Neuron (in vitro differentiated cells): ENCODE measurements around the gene KCTD8.
"Not testable (repeated sequence)": the region's sequence is repeated elsewhere in the genome, so short reads cannot be mapped to it uniquely, and the experiment has no call there.

Experiments
- H2AFZ ChIP-seq: one replicate; pipeline ENCODE4 v1.6.1; 2013; ENCODE audit warnings: low read depth, mild to moderate bottlenecking, inconsistent platforms, low read length, moderate library complexity
- H3K27me3 ChIP-seq: one replicate; pipeline ENCODE4 v1.6.1; 2013; ENCODE audit warnings: low read length; ENCODE audit not compliant: insufficient read depth
- H3K36me3 ChIP-seq: one replicate; pipeline ENCODE4 v1.6.1; 2013; ENCODE audit warnings: low read length; ENCODE audit not compliant: insufficient read depth
- H3K4me1 ChIP-seq: one replicate; pipeline ENCODE4 v1.6.1; 2013; ENCODE audit warnings: low read length; ENCODE audit not compliant: insufficient read depth
- H3K4me3 ChIP-seq: 2 replicates; pipeline ENCODE4 v1.5.1; 2013; ENCODE audit warnings: mild to moderate bottlenecking, low read length, moderate library complexity
- H3K9me3 ChIP-seq: one replicate; pipeline ENCODE4 v1.6.1; 2013; ENCODE audit warnings: low read length

KCTD8 gene

DNA sequence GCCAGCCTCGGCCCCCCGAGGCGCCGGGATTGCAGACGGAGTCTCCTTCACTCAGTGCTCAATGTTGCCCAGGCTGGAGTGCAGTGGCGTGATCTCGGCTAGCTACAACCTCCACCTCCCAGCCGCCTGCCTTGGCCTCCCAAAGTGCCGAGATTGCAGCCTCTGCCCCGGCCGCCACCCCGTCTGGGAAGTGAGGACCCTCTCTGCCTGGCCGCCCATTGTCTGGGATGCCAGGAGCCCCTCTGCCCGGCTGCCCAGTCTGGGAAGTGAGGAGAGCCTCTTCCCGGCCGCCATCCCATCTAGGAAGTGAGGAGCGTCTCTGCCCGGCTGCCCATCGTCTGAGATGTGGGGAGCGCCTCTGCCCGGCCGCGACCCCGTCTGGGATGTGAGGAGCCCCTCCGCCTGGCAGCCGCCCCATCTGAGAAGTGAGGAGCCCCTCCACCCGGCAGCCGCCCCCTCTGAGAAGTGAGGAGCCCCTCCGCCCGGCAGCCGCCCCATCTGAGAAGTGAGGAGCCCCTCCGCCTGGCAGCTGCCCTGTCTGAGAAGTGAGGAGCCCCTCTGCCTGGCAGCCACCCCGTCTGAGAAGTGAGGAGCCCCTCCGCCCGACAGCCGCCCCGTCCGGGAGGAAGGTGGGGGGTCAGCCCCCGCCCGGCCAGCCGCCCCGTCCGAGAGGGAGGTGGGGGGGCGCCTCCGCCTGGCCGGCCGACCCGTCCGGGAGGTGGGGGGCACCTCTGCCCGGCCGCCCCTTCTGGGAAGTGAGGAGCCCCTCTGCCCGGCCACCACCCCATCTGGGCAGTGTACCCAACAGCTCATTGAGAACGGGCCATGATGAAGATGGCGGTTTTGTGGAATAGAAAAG lies 266.9 kb downstream of the KCTD8 start:
- H3K27me3 ChIP-seq, H2AFZ ChIP-seq, H3K4me1 ChIP-seq, H3K4me3 ChIP-seq, H3K9me3 ChIP-seq, H3K36me3 ChIP-seq: not testable (repeated sequence)

DNA sequence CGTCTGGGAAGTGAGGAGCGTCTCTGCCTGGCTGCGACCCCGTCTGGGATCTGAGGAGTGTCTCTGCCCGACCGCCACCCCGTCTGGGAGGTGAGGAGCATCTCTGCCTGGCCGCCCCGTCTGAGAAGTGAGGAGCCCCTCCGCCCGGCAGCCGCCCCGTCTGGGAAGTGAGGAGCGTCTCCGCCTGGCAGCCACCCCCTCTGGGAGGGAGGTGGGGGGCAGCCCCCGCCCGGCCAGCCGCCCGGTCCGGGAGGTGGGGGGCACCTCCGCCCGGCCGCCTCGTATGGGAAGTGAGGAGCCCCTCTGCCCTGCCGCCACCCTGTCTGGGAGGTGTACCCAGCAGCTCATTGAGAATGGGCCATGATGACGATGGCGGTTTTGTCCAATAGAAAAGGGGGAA lies 280.8 kb downstream of the KCTD8 start:
- H2AFZ ChIP-seq, H3K36me3 ChIP-seq, H3K27me3 ChIP-seq, H3K9me3 ChIP-seq, H3K4me3 ChIP-seq, H3K4me1 ChIP-seq: not testable (repeated sequence)

DNA sequence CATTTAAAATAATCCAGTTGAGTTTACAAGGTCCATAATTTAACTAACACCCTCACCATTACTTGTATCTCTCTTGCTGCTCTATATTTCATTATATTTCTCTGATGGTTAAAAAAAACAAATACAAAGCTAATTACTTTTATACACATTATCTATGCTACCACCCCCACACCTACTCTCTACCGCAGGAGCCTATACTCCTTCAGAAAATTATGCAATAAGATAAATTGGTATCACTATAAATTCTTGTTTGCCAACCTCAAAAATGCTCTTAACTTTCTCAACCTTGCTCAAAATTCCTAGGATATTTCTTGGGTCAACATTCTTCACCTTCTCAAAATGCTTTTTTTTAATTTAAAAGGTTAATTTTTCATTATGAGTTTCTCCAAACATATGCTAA lies 282.7 kb downstream of the KCTD8 start:
- Histone ChIP-seq H3K9me3 (no peaks in the 10 kb centered on the region), H3K36me3 (no peaks in the 10 kb centered on the region), H3K4me3 (no peak overlapping the region), H3K4me1 (no peaks in the 10 kb centered on the region), H2AFZ (no peak overlapping the region), H3K27me3 (no peaks in the 10 kb centered on the region)

DNA sequence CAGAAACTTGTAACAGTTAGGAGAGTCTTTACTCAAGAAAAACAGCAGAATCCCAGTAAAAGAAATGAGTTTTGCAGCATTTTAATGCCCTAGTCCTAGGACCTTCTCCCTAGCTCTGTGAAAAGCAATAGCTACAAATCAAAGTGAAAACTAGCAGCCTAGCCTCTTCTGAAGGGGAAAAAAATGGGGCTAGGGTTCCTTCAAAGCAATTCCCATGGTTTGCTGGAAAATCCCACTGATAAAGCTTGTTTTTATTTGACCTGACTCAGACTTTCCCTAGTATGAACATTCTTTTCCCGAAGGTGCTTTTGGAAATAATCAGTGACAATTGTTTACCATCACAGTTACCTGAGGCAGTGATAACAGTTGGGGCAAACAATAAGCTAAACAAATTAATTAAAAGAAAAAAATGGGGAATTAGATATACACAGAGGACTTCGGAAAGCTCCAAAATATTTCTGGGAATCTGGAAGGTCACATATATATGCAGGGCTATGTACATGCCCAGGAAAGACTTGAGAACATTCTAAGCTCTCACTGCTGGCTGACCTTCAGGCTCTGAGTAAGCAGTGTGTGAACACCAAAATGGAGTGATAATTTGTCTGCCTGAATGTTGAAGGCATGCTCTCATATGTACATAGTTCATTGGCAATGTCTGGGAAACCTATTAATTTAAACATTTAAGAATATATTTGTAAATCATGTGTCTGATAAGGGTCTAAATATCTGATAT lies 285.9 kb downstream of the KCTD8 start:
- H2AFZ ChIP-seq = no peak overlapping the region
- no peak overlapping the region for H3K4me3 ChIP-seq
- H3K4me1 ChIP-seq = no peaks in the 10 kb centered on the region
- no peaks in the 10 kb centered on the region for H3K36me3 ChIP-seq
- no peaks in the 10 kb centered on the region for H3K9me3 ChIP-seq
- no peaks in the 10 kb centered on the region for H3K27me3 ChIP-seq

DNA sequence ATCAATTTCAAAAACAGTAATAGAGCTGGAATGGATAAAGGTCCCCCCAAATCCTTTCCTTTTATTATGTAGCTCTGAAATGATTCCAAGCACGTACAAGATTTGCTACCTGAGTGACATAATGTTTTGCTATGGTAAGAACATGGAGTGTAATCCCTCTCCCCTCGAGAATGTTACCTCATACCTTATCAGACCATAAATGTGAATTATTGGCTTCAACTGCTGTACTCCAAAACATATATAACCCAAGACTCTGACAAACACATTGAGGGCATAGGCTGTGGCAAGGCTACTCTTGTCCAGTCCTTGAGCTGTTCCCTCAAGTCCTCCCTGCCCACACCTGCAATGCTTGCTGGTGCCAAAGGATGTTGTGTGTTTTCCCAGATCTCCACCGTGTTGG lies 286.9 kb downstream of the KCTD8 start:
- no peak overlapping the region for H3K4me3 ChIP-seq

DNA sequence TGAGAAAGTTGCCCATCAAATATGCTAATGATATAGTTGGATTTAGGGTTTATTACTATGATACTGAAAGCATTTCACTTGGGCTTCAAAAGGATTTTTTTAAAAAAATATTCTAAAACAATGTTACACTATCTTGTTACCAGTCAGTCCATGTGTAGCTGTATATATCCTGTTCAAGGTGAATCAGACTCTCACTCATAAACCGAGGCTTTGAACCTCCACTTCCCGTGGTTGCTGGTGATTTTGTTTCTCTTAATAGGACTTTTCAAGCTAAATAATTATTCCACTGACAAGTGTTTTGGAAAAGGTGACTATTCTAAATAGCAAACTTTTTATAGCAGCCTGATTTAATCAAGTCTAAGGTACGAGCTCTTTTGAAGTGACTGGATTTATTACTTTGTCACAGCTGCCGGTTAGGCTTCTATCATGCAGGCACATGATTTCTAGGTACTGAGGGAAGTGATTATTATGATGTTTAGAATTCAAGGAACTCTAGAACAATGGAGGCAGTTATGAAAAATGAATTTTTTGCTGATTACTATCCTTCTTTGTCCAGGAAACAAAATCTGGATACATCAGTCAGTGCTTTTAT lies 287.7 kb downstream of the KCTD8 start:
- no peaks in the 10 kb centered on the region for H3K27me3 ChIP-seq

More for the DNA sequence above, 286.9 kb downstream of the KCTD8 start:
- H2AFZ ChIP-seq = no peak overlapping the region
- no peaks in the 10 kb centered on the region for H3K4me1 ChIP-seq
- H3K27me3 ChIP-seq = no peaks in the 10 kb centered on the region
- H3K9me3 ChIP-seq = no peaks in the 10 kb centered on the region
- no peaks in the 10 kb centered on the region for H3K36me3 ChIP-seq

DNA sequence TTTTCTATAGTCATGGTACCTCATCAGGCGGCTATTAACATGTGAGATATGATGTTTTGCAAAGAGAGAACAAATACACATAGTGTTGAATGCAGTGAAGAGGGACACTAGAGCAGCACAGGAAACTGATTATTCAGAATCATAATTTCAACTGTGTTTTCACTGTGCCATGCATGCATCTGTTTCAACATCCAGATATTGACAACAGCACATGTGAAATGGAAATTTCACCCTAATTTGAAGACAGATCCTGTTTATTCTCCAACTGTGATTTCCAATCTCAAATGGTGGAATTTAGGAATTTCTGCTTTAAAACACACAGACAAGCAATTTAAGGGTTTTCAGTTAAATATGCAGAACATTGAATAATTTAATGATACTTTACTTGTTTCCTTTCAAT lies 288.6 kb downstream of the KCTD8 start:
- H3K27me3 ChIP-seq = no peaks in the 10 kb centered on the region
- H3K4me1 ChIP-seq = no peaks in the 10 kb centered on the region
- H3K36me3 ChIP-seq = no peaks in the 10 kb centered on the region
- no peak overlapping the region for H2AFZ ChIP-seq
- H3K4me3 ChIP-seq = no peak overlapping the region
- no peaks in the 10 kb centered on the region for H3K9me3 ChIP-seq

More for the DNA sequence above, 287.7 kb downstream of the KCTD8 start:
- no peak overlapping the region for H3K4me3 ChIP-seq
- H3K4me1 ChIP-seq = no peaks in the 10 kb centered on the region
- no peaks in the 10 kb centered on the region for H3K9me3 ChIP-seq
- H3K36me3 ChIP-seq = no peaks in the 10 kb centered on the region
- H2AFZ ChIP-seq = no peak overlapping the region

DNA sequence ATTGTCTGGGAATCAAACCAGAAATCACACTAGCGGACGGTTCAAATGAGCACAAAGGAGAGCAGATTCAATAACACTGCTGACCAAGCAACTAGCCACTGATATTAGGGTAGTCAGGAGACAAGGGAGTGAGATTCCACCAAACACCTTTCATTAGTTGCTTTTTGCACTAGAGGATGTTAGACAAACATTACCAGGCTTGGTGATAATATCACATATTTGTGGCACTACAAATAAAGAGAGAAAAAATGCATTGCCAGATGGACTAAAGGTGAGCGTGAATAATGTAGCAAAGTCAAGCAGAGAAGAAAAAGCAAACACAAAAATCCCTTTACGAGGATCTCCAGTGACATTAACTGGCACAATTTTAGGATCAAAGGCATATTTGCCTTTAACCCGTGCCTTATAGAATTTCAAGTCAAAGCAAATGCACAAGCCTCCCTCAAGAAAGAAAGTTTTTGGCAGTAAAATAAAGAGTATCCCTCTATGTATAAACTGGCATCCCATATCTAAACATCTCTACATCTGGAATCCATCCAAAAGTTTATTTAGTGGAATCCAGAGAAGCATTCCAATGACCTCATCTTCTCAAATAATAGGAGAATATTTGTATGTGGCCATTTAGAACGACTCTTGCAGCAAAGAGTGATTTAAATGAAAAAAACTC lies 290.9 kb downstream of the KCTD8 start:
- no peak overlapping the region for H3K4me3 ChIP-seq

DNA sequence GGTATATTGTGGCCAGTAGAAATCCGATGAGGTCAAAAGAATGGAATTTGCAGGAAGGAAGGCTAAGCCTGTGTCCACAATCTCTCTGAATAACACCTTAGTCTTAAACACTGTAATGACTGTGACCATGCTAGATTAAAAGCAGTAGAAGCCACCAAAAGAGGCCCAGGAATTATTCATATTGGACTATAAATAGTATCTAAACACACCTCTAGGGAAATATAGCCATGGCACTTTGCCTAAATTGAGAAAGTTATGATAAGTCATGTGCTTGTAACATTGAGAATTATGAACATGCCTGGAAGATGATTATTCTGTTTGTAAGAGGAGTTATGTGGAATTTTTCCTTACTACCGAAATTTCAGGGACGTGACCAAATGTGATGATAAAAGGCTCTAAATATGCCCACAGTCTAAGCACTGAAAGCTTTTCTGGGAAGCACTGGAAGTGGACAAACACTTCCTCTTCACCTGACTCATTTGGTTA lies 298.5 kb downstream of the KCTD8 start:
- no peaks in the 10 kb centered on the region for H3K36me3 ChIP-seq
- H3K27me3 ChIP-seq = no peaks in the 10 kb centered on the region
- no peak overlapping the region for H3K4me3 ChIP-seq
- H3K4me1 ChIP-seq = no peaks in the 10 kb centered on the region
- no peak overlapping the region for H2AFZ ChIP-seq
- H3K9me3 ChIP-seq = no peaks in the 10 kb centered on the region

More for the DNA sequence above, 290.9 kb downstream of the KCTD8 start:
- Histone ChIP-seq H3K27me3 (no peaks in the 10 kb centered on the region), H3K36me3 (no peaks in the 10 kb centered on the region), H2AFZ (no peak overlapping the region), H3K4me1 (no peaks in the 10 kb centered on the region), H3K9me3 (no peaks in the 10 kb centered on the region)

DNA sequence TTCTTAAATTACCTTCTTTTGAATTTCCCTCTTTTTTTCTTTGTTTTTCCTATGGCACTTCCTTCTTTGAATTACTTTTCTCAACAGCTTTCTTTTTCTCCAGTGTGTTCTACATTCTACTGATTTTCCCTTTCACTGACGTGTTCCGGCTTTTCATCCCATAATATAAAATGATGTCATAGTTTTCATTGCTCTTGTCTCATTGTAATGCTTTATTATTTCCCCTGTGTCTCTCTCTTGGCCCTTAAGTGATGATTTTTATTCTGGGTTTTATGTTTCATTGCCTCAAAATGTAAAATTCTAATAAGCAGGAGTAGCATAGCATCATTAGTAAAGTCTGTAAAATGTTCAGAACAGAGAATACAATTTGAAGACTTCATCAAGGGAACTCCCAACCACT lies 299.3 kb downstream of the KCTD8 start:
- Histone ChIP-seq H3K4me3 (no peak overlapping the region), H3K27me3 (no peaks in the 10 kb centered on the region), H3K4me1 (no peaks in the 10 kb centered on the region), H3K36me3 (no peaks in the 10 kb centered on the region), H2AFZ (no peak overlapping the region), H3K9me3 (no peaks in the 10 kb centered on the region)

DNA sequence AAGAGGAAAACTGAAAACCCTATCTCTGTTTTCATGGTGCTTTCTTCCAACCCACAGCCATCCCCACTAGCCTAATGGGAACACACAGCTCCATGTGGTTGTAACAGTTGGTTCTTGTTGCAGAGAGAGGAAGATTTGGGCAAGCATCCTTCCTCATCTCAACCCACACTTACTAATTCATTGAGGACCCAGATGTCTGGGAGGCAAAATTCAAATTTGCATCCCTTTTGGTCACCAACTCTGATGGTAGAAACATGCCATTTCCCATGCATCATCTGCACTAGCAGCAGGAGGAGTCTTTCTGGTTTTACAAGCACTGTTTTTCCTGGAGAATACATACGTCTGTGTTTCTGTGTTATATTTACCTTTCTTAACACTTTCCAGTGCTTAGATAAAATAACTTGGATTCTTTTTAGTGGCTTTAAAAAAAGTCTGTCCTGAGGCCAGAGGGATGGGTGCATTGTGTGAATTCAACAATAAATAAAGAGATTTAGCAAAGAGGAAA lies 301.0 kb downstream of the KCTD8 start:
- H3K9me3 ChIP-seq = no peaks in the 10 kb centered on the region
- no peaks in the 10 kb centered on the region for H3K36me3 ChIP-seq
- no peaks in the 10 kb centered on the region for H3K4me1 ChIP-seq
- H3K4me3 ChIP-seq = no peak overlapping the region
- H3K27me3 ChIP-seq = no peaks in the 10 kb centered on the region
- H2AFZ ChIP-seq = no peak overlapping the region

DNA sequence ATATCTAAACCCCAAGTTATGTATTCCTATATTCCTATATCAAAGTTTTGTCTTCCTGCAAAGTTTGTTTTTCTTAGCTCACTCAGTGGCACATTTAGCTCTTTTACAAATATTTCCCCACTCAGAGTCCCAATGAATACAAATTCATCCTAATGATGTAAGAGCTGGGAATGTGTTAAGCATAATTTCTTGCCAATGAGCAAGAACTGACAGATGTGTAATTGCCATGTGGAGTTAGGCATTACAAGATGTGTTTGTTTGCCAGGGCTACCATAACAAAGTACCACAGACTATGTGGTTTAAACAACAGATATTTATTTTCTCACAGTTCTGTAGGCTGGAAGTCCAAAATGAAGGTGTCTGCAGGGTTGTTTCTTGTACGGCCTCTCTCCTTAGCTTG lies 302.1 kb downstream of the KCTD8 start:
- Histone ChIP-seq H3K9me3 (no peaks in the 10 kb centered on the region), H3K36me3 (no peaks in the 10 kb centered on the region), H3K4me3 (no peak overlapping the region), H3K4me1 (no peaks in the 10 kb centered on the region), H2AFZ (no peak overlapping the region), H3K27me3 (no peaks in the 10 kb centered on the region)

DNA sequence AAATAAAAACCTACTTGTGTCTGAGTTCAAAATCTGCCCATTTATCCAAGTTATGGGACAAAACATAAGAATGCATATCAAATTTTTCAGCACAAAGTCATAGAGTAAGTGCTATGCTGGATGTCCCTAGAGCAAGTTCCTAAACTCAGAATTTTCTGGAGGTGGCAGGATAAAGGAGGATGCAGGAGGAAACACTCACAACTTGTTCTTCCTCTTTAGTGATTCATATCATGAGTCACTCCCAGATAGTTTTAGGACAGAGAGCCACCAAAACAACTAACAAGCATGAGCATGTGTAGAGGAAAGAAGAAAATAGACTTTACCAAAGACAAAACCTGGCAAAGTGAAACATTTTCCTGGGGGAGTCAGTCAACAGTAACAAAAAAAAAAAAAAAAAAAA lies 302.7 kb downstream of the KCTD8 start:
- H3K27me3 ChIP-seq = no peaks in the 10 kb centered on the region
- no peak overlapping the region for H2AFZ ChIP-seq
- no peaks in the 10 kb centered on the region for H3K4me1 ChIP-seq
- no peak overlapping the region for H3K4me3 ChIP-seq
- H3K9me3 ChIP-seq = no peaks in the 10 kb centered on the region
- no peaks in the 10 kb centered on the region for H3K36me3 ChIP-seq
